T-helper 1 cell treated with Interleukin-12 subunit alpha and Interleukin-12 subunit beta and Interleukin-4 antibody, amounts not matched to agents 30 ng/mL and 1 ng/mL, for 36 hours (primary cell): ENCODE data around the gene OXSM. TPM values are rescaled to one million over a fixed set of nuclear protein-coding genes. Genes with fewer than 3 reads are reported as not detected.

ENCODE experiments used
- intact Hi-C: fragments of 100-400 bp; cut with micrococcal nuclease; formaldehyde crosslinking; loops from one replicate; pipeline ENCODE4 v1.15.1; 2024
- total RNA-seq: library from RNA; stranded (reverse); gene quantifications from 2 replicates; pipeline ENCODE4 v1.2.3, GENCODE V29; 2022

OXSM gene
- total RNA-seq, 1 donor from 2014 or later, result 11.8 TPM

DNA sequence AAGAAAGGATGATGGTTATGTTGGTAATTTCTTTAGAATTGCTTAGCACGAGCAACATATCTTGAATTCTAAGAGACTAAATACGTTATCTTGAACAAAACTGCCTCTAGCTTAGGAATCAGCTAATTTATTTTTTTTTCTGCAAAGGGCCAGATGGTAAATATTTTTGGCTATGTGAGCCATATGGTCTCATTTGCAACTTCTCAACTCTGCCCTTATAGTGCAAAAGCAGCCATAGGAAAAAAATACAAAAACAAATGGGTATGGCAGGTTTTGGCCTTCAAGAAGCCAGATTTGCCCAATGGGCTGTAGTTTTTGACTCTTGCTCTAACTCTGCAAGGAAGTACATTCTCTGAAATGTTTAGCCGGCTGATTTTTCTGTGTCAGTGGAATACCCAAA lies 11.9 kb downstream of the OXSM start:
- intact Hi-C loops, result no loop called here

DNA sequence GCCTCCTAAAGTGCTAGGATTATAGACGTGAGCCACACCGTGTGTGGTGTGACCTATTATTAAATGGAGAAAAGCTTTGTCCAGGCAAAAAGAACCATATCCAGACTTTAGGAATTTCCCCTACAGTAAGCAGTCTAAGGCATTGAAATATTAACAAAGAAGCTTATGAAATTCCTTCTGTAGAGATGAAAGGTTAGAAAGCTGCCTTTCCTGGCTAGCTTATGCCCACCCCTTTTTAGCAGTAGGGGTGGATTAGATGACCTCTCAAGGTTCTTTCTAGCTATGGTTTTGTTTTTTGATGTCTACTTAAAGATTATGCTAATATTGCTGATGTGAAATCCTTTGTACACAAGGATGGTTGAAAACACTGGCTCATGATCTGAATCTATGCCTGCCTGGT lies 13.9 kb downstream of the OXSM start:
- intact Hi-C loops, result no loop called here

DNA sequence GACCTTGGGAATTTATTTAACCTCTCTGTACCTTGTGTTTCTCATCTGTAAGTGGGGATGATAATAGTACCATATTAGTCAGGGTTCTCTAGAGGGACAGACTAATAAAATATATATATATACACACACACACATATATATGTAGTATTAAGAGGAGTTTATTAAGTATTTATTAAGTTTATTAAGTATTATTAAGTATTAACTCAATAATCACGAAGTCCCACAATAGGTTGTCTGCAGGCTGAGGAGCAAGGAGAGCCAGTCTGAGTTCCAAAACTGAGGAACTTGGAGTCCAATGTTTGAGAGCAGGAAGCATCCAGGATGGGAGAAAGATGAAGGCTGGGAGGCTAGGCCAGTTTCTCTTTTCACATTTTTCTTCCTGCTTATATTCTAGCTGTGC lies 14.8 kb downstream of the OXSM start:
- intact Hi-C loops, result no loop called here

GRCh38 chr3:25812644-25813043 lies 22.8 kb downstream of the OXSM start:
- intact Hi-C loops, result no loop called here

DNA sequence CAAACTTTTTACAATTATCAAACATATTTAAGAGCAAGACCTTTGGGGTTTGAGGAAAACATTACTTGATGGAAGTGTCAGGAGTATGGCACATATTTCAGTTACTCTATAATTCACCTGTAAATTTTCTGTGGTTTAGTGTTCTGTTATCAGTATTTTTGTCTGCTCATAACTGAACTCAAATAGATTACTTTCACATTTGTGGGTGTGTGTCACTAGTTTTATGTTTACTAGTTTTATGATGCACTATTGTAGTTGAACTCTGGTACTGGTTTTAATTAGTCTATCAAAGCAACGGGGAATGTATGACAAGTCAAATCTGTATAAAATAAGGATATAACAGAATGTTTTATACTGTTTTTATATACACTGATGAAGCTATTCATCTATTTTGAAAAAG lies 27.2 kb downstream of the OXSM start:
- intact Hi-C loops, result no loop called here

DNA sequence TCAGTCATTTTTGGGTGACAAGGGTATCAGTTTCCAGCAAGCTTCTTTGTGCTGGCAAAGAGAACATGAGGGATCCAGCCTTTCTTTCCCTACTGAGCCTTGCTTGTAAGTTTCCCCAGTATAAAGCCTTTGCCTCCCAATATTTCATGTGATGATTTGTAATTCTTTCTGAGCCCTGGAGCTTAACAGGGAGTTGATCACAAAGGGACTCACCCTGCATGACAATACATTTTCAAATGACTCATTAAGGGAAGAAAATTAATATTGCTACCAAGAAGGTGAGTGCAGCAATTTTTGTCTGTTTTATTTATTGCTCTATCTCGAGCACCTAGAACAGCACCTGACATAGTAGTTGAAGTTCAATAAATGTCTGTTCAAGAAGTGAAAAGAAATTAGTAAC lies 27.7 kb downstream of the OXSM start:
- intact Hi-C loops, result no loop called here

- intact Hi-C loops, result no loop called here
Observed at GRCh38 chr3:25818335-25818734, 28.4 kb downstream of the OXSM start.

- intact Hi-C loops, result no loop called here
Observed at GRCh38 chr3:25820366-25820765, 30.5 kb downstream of the OXSM start.

DNA sequence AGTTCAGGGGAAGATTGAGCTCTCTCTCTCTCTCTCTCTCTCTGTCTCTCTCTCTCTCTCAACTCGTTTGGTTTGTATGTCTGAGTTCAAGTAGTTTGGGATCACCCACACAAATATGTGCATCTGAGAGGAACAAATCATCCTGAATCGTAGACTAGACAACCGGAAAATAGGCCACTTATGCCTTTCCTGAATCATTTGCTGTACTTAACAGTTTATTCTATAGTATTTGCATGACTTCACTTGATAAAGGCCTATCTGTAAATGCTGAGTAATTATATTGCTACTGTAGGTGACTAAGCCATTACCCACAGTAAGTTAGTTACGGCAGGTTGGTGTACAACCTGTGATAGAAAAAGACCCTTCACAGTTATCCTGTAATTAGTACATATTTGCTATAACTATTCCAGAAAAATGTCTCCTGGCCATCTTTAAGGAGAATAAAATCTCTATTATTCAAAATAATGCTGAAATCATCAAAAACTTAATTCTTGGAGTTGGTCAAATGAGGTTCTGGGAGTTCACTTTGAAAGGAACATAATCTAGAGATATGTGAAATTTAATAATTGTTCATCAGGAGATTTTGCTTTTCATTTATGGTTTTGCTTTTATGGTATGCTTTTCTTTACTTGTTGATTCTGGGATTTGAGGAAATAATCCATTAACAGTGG lies 31.1 kb downstream of the OXSM start:
- intact Hi-C loops, result no loop called here

DNA sequence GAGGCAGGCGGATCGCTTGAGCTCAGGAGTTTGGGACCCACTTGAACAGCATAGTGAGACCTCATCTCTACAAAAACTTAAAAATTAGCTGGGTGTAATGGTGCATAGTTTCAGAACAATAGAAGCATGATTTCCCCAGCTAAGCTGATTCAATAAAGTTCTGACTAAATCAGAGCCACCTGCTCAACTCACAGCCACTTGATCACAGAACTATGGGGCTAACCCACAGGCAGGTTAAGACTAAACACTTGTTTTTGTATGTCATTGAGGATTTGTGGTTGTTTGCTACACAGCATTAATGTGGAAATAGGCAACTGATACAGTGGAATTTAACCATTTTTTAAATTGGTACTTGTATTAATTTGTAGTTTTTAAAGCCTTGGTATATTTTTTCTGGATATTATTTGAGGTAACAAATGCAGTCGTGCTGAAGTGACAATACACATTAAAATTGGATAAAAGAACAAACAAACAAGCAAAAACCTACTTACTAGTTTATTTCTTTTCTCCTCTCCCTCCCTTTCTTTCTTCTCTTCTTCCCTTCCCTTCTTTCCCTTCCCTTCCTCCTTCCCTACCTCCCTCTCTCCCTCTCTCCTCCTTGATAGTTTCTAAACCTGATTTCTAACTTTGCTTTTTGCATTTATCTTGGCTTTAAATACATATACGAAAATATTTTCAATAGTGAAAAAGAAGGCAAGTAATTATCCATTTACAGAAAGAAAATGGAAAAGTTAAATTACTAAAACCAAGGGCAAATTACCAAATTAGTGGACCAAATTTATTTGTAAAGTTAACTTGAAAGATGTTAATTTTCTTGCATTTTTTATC lies 32.1 kb downstream of the OXSM start:
- intact Hi-C loops, result no loop called here

DNA sequence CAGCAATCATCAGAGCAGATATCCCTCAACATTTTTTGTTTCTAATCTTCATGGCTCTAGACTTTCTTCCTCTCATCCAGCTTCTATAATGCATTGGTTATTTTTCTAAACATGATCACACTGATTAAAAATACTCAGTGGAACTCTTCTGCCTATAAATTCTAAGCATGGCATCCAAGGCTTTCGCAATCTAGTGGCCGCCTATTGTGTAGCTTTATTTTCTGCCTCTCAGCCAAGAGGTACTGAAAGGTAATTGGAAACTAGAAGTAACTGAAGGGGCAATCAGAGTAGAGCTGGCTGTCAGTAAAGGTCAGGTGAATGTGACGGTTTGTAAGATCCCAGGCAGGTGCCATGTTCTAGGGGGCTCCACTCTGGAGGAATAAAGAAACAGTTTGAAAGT lies 33.4 kb downstream of the OXSM start:
- intact Hi-C loops, result no loop called here

- intact Hi-C loops, result no loop called here
Observed at GRCh38 chr3:25826510-25826909, 36.6 kb downstream of the OXSM start.

DNA sequence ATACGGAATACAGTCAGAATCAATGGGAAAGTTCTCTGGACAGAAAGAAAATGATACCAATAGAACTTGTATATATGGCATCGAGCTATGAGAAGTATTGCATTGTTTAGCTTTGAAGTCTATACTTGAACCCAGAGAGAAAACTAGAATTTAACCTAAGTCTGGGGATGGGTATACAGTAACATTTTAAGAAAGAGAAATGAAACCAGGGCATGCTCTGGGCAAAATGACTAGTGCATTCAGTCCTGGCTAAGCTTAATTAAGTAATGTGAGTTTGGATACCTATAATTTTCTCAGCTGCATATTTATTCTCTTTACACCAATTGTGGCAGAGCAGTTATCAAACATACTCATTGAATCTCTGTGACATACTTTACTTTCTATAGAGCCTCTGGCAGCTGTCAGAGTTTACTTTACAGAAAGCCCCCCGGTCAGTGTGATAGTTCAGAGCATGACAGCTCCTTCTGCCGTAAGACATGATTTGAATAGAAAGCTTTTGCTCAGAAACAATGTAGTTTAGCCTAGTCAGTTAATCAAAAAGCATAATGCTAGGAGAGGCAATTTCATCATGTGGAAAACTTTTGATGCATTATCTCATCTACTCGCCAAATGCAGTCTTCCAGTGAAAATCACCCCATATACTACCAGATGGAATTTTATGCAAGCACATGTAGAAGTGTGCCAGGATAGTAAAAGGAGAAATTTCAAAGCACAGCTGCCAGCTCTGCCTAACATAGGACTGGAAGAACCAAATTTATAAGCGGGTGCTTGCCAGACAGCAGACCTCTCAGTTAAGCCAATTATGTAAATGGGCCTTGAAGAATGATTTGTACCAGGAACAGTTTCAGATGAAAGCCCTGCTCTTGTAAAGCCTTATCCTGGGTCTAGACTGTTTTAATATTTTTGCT lies 40.7 kb downstream of the OXSM start:
- intact Hi-C loops, result loop anchor here (2.0 kb wide), 1 partner anchor 182 kb away; no protein-coding TSS in a partner anchor

DNA sequence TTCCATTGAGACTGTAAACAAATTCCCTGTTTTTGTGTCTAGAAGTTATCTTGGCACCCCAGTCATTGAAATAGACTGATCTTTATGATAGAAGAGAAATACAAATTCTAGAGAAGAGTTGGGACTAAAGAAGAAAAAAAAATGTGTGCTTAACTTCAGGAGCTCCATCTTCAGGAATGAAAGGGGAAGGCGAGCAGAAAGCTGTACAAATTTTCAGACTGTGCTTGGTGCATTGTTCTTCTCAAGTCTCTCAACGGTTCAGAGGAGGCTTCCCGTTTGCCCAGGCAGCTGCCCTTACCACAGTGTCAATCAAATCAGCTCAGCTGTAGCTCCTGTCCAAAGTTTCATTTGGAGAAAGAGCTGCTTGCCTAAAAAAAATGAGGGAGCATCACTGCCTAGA lies 41.7 kb downstream of the OXSM start:
- intact Hi-C loops, result loop anchor here (2.0 kb wide), 1 partner anchor 183 kb away; no protein-coding TSS in a partner anchor

DNA sequence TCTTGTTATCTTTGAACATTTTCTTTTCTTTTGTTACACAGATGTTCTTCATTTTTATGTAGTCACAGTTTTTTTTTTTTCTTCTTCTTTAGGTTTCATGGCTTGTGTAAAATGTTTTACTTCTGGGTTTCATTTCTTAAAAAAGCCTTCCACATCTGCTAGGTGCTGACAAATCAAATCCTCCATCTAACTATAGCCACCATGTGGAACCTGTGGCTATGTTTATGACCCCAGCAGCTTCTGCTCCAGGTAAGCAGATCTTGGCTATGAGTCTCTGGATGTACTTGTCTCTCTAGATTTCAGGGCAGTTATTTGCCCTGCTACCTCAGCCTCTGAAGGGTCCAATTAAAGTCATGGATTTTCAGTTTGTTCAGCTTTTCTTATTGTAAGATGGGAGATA lies 44.5 kb downstream of the OXSM start:
- intact Hi-C loops, result no loop called here

- intact Hi-C loops, result no loop called here
Observed at GRCh38 chr3:25836579-25836978, 46.7 kb downstream of the OXSM start.

DNA sequence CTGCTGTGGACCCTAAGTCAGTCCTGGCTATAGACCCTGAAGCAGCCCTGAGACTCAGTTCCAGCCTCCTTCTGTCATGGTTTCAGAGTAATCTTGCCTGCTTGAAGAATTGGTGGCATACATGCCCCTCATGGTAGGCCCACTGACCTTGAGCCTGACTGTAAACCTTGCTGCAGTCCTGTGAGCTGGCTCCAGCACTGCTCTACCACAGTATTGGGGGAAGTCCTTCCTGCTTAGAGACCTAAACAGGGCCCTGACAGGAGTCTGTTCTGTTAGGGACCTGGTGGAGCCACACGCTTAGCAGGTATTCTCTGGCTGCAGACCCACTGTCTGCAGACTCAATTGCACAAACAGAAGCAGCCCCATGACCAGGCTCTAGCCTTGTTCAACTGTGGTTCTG lies 47.1 kb downstream of the OXSM start:
- intact Hi-C loops, result no loop called here

GRCh38 chr3:25840099-25840498 lies 50.2 kb downstream of the OXSM start:
- intact Hi-C loops, result no loop called here

- intact Hi-C loops, result no loop called here
Observed at GRCh38 chr3:25843332-25843731, 53.4 kb downstream of the OXSM start.
